ENCODE results near the gene UBE2M. TPM values are rescaled to one million over a fixed set of nuclear protein-coding genes. Genes with fewer than 3 reads are reported as not detected.

UBE2M gene
- total and polyA plus RNA-seq, 2 experiments from 2014 or later = 27.6 to 64.5 TPM

DNA sequence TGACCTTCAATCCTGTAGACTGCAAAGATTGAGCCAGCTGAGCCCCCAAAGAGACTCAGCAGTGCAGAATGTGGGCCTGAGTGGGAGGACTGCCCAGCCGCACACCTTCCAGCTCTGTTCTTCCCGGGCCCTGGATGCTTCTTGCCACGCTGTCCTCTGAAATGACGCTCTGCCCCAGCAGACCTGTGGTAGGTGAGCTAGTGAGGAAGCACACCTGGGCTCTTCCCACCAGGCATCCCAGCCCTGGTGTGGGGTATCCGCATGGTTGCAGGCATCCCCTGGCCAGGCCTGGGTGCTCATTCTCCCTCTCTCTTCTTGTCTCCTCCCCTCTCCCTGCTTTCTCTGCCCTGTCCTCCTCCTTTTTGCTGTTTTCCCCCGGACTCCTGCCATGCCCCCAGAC lies 24.6 kb upstream of the UBE2M start:
- 0 out of 2 replicates have a peak, but pooled peaks cover 11% of the 10 kb centered on the region for H4K20me1 ChIP-seq (replicated peaks; ENCODE audit: insufficient read depth)
- Mint-ChIP-seq H3K4me1 (peaks cover 12% of the 10 kb centered on the region), H3K36me3 (ENCODE audit: low read depth) (peaks cover 22% of the 10 kb centered on the region), H3K4me3 (no peak overlapping the region; the same call in 2 of the 3 replicates), H3K27me3 (ENCODE audit: insufficient read depth, low read depth, poor library complexity) (peaks cover 10% of the 10 kb centered on the region), H3K9me3 (peaks cover 3% of the 10 kb centered on the region; the same call in 1 of the 3 replicates), H3K27ac (no peak overlapping the region)
- no peaks in the 10 kb centered on the region; the same call in 1 of the 2 replicates for H3K36me3 ChIP-seq (ENCODE audit: insufficient read depth)
- H3K4me1 ChIP-seq (ENCODE audit: insufficient read depth) = no peaks in the 10 kb centered on the region
- no peak overlapping the region for H3K4me2 ChIP-seq
- ATAC-seq = no peak
- no peaks in the 10 kb centered on the region for H3K9me2 ChIP-seq (ENCODE audit: insufficient read depth)
- peaks cover 6% of the 10 kb centered on the region; the same call in 1 of the 2 replicates for H3F3A ChIP-seq (replicated peaks; ENCODE audit: low read depth)
- no peak for TF ChIP-seq REST (IDR thresholded peaks at IDR 0.05; ENCODE audit: unreplicated experiment)
- no peak for TF ChIP-seq EZH2 (IDR thresholded peaks at IDR 0.05; ENCODE audit: low read depth, unreplicated experiment)
- TF ChIP-seq JUNB (IDR thresholded peaks at IDR 0.05; ENCODE audit: unreplicated experiment) = no peak
- TF ChIP-seq, protein P1, sequence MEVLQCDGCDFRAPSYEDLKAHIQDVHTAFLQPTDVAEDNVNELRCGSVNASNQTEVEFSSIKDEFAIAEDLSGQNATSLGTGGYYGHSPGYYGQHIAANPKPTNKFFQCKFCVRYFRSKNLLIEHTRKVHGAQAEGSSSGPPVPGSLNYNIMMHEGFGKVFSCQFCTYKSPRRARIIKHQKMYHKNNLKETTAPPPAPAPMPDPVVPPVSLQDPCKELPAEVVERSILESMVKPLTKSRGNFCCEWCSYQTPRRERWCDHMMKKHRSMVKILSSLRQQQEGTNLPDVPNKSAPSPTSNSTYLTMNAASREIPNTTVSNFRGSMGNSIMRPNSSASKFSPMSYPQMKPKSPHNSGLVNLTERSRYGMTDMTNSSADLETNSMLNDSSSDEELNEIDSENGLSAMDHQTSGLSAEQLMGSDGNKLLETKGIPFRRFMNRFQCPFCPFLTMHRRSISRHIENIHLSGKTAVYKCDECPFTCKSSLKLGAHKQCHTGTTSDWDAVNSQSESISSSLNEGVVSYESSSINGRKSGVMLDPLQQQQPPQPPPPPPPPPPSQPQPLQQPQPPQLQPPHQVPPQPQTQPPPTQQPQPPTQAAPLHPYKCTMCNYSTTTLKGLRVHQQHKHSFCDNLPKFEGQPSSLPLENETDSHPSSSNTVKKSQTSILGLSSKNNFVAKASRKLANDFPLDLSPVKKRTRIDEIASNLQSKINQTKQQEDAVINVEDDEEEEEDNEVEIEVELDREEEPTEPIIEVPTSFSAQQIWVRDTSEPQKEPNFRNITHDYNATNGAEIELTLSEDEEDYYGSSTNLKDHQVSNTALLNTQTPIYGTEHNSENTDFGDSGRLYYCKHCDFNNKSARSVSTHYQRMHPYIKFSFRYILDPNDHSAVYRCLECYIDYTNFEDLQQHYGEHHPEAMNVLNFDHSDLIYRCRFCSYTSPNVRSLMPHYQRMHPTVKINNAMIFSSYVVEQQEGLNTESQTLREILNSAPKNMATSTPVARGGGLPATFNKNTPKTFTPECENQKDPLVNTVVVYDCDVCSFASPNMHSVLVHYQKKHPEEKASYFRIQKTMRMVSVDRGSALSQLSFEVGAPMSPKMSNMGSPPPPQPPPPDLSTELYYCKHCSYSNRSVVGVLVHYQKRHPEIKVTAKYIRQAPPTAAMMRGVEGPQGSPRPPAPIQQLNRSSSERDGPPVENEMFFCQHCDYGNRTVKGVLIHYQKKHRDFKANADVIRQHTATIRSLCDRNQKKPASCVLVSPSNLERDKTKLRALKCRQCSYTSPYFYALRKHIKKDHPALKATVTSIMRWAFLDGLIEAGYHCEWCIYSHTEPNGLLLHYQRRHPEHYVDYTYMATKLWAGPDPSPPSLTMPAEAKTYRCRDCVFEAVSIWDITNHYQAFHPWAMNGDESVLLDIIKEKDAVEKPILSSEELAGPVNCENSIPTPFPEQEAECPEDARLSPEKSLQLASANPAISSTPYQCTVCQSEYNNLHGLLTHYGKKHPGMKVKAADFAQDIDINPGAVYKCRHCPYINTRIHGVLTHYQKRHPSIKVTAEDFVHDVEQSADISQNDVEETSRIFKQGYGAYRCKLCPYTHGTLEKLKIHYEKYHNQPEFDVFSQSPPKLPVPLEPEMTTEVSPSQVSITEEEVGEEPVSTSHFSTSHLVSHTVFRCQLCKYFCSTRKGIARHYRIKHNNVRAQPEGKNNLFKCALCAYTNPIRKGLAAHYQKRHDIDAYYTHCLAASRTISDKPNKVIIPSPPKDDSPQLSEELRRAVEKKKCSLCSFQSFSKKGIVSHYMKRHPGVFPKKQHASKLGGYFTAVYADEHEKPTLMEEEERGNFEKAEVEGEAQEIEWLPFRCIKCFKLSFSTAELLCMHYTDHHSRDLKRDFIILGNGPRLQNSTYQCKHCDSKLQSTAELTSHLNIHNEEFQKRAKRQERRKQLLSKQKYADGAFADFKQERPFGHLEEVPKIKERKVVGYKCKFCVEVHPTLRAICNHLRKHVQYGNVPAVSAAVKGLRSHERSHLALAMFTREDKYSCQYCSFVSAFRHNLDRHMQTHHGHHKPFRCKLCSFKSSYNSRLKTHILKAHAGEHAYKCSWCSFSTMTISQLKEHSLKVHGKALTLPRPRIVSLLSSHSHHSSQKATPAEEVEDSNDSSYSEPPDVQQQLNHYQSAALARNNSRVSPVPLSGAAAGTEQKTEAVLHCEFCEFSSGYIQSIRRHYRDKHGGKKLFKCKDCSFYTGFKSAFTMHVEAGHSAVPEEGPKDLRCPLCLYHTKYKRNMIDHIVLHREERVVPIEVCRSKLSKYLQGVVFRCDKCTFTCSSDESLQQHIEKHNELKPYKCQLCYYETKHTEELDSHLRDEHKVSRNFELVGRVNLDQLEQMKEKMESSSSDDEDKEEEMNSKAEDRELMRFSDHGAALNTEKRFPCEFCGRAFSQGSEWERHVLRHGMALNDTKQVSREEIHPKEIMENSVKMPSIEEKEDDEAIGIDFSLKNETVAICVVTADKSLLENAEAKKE (CRISPR knock-in tag; IDR thresholded peaks at IDR 0.05) = no peak
- no peak for TF ChIP-seq STAT1 (IDR thresholded peaks at IDR 0.05; ENCODE audit: unreplicated experiment)
- TF ChIP-seq ETS1 (IDR thresholded peaks at IDR 0.05) = no peak
- TF ChIP-seq ZNF331 (CRISPR knock-in tag; IDR thresholded peaks at IDR 0.05; ENCODE audit: low read depth) = no peak
- no peak for TF ChIP-seq EZH2phosphoT487 (IDR thresholded peaks at IDR 0.05; ENCODE audit: unreplicated experiment)
- TF ChIP-seq POLR2AphosphoS5 (IDR thresholded peaks at IDR 0.05; ENCODE audit: low read depth) = no peak
- TF ChIP-seq CREB1 (CRISPR knock-in tag; IDR thresholded peaks at IDR 0.05; ENCODE audit: low read depth) = no peak
- no peak for TF ChIP-seq ZNF114 (CRISPR knock-in tag; IDR thresholded peaks at IDR 0.05)
- no peak for TF ChIP-seq NANOG (IDR thresholded peaks at IDR 0.05; ENCODE audit: borderline replicate concordance)
- no peak for TF ChIP-seq CTCF (conservative IDR thresholded peaks at IDR 0.05; ENCODE audit: low read depth in 2 of 2)
- no peak overlapping the region for H3K27ac ChIP-seq (ENCODE audit: low read depth)
- H3K79me2 ChIP-seq (replicated peaks; ENCODE audit: insufficient read depth) = peaks cover 11% of the 10 kb centered on the region; the same call in 1 of the 2 replicates
- no peak overlapping the region for H2AFZ ChIP-seq
- no peak overlapping the region for H3K4me3 ChIP-seq
- no peak for DNase-seq (ENCODE audit: low spot score)
- H3K27me3 ChIP-seq (ENCODE audit: insufficient read depth) = no peaks in the 10 kb centered on the region

All from GM23338 (cell line).